Measurements from ENCODE around the gene MYO1D. TPM values are rescaled to one million over a fixed set of nuclear protein-coding genes. Genes with fewer than 3 reads are reported as not detected.

MYO1D gene
- total RNA-seq, 1 donor from 2014 or later: 11.9 TPM

DNA sequence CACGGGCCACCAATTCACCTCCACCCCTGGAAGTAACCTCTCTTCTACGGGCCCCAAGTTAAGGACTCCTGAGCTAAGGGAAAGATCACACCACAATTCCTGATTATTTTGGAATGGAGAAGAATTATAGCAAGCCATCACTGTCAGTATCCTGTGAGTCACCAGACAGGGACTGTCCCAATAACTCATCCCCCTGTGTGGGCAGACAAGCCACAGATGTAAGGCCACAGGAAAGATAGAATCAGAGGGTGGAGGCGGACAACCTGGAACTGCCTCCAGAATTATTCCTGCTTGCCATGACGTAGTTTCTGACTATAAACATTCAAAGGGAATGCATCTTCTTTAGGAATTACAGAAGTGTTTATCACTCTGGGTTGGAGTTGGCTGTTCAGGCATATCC, 5.8 kb upstream of the MYO1D start:
- peaks cover 22% of the 10 kb centered on the region for H3K27me3 Mint-ChIP-seq (ENCODE audit: low read depth)
- H3K36me3 Mint-ChIP-seq (ENCODE audit: low read depth): no peaks in the 10 kb centered on the region
- peaks cover 7% of the 10 kb centered on the region for H3K4me1 Mint-ChIP-seq
- H3K9me3 Mint-ChIP-seq: no peaks in the 10 kb centered on the region
- H3K27ac Mint-ChIP-seq (ENCODE audit: unreplicated experiment): no peak overlapping the region
- no peak for TF ChIP-seq CTCF (conservative IDR thresholded peaks at IDR 0.05)
- H3K4me3 Mint-ChIP-seq: no peak overlapping the region
- no peak for DNase-seq (ENCODE audit: low read depth, low spot score)

GRCh38 chr17:32882029-32882428, 5.1 kb upstream of the MYO1D start:
- Mint-ChIP-seq H3K4me1 (peaks cover 12% of the 10 kb centered on the region), H3K36me3 (ENCODE audit: low read depth) (no peaks in the 10 kb centered on the region), H3K9me3 (no peaks in the 10 kb centered on the region), H3K4me3 (no peak overlapping the region), H3K27ac (ENCODE audit: unreplicated experiment) (no peak overlapping the region), H3K27me3 (ENCODE audit: low read depth) (peaks cover 26% of the 10 kb centered on the region)
- no peak for TF ChIP-seq CTCF (conservative IDR thresholded peaks at IDR 0.05)
- DNase-seq (ENCODE audit: low read depth, low spot score): no peak

DNA sequence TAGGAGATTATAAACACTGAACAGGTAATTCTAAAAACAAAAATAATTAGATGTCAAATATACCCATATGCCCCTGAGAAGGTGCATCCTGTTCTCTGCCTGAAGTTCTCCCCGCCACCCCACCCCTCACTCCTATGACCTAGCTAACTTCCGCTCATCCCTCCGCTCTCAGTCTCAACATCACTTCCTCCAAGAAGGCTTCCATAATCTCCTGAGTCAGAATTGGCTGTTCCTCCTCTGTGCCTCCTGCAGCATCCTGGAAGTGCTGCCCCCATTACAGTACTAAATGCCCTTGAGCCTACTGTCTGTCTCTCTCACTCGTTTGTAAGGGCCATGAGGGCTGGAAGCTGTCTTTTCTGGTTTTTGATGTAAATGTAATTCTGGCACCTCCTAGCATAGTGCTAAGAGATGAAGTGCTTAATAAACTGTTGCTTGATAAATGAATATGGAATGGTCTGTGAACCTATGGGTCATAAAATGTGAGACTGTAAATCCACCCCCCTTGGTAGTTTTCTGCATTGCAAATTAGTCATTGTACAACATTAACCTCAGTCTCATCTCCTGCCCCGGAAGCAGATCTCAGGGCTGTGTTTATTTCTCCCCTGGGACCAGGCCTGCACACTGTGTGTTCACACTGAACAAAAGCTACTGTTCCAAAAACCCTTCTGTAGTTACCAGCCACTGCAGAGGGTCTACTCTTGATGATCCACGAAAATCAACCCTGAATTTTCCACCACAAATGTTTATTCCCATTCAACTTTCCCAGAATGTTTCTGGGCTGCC, 3.9 kb upstream of the MYO1D start:
- Mint-ChIP-seq H3K27ac (ENCODE audit: unreplicated experiment) (no peak overlapping the region), H3K27me3 (ENCODE audit: low read depth) (peaks cover 30% of the 10 kb centered on the region), H3K4me3 (peak overlapping the region; percentile 63), H3K4me1 (peaks cover 16% of the 10 kb centered on the region), H3K9me3 (no peaks in the 10 kb centered on the region), H3K36me3 (ENCODE audit: low read depth) (no peaks in the 10 kb centered on the region)
- no peak for DNase-seq (ENCODE audit: low read depth, low spot score)
- TF ChIP-seq CTCF (conservative IDR thresholded peaks at IDR 0.05): no peak

GRCh38 chr17:32879134-32879533, 2.2 kb upstream of the MYO1D start:
- no peaks in the 10 kb centered on the region for H3K36me3 Mint-ChIP-seq (ENCODE audit: low read depth)
- TF ChIP-seq CTCF (conservative IDR thresholded peaks at IDR 0.05): no peak
- peaks cover 44% of the 10 kb centered on the region for H3K27me3 Mint-ChIP-seq (ENCODE audit: low read depth)
- H3K27ac Mint-ChIP-seq (ENCODE audit: unreplicated experiment): no peak overlapping the region
- DNase-seq (ENCODE audit: low read depth, low spot score): no peak
- H3K9me3 Mint-ChIP-seq: no peaks in the 10 kb centered on the region
- H3K4me3 Mint-ChIP-seq: no peak overlapping the region
- peaks cover 17% of the 10 kb centered on the region for H3K4me1 Mint-ChIP-seq

DNA sequence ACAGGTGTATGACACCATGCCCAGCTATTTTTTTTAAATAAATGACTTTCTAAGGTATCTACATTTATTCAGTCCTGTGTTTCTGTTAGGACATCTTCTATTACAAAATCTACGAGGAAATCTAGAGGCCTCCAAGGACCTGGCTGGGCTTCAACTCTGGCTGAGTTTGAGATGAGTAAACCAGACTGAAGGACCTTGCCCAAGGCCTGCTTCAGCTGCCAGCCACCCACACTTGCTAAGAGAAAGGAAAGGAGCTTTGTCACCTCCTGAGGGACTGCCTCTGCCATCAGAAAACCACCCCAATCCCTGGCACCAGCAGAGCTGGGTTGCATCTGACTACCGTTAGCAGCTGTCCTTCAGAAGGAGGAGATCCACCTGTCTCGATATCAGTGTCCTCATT, 1.3 kb upstream of the MYO1D start:
- no peak for TF ChIP-seq CTCF (conservative IDR thresholded peaks at IDR 0.05)
- H3K27ac Mint-ChIP-seq (ENCODE audit: unreplicated experiment): no peak overlapping the region
- DNase-seq (ENCODE audit: low read depth, low spot score): no peak
- no peaks in the 10 kb centered on the region for H3K9me3 Mint-ChIP-seq
- peaks cover 53% of the 10 kb centered on the region for H3K27me3 Mint-ChIP-seq (ENCODE audit: low read depth)
- H3K4me1 Mint-ChIP-seq: peaks cover 17% of the 10 kb centered on the region
- H3K36me3 Mint-ChIP-seq (ENCODE audit: low read depth): no peaks in the 10 kb centered on the region
- no peak overlapping the region for H3K4me3 Mint-ChIP-seq
